Lower lobe of right lung (tissue), 2 donors: Measurements from ENCODE around the gene RPL10A. TPM values are rescaled to one million over a fixed set of nuclear protein-coding genes. Genes with fewer than 3 reads are reported as not detected.
"Not testable (repeated sequence)": the region's sequence is repeated elsewhere in the genome, so short reads cannot be mapped to it uniquely, and the experiment has no call there.

Experiments used
- ATAC-seq, 2 donors: fragments of 200-7000 bp; cut with Tn5 transposase; one replicate each; pipeline ENCODE4 v1.9.1; 2020 to 2022; ENCODE audit warnings: mild to moderate bottlenecking in 2 of 2, moderate library complexity in 2 of 2
- DNase-seq: peaks from one replicate; pipeline ENCODE4 v3.0.0-alpha.2; 2020
- H3K27ac ChIP-seq: fragments of 200-600 bp; one replicate; pipeline ENCODE4 v1.8.0; 2022
- H3K27me3 ChIP-seq: fragments of 200-600 bp; one replicate; pipeline ENCODE4 v1.8.0; 2022; ENCODE audit warnings: low read depth
- H3K36me3 ChIP-seq: fragments of 200-600 bp; one replicate; pipeline ENCODE4 v1.8.0; 2022; ENCODE audit warnings: mild to moderate bottlenecking
- H3K4me1 ChIP-seq: fragments of 200-600 bp; one replicate; pipeline ENCODE4 v1.8.0; 2022
- H3K4me3 ChIP-seq: fragments of 200-600 bp; one replicate; pipeline ENCODE4 v1.8.0; 2022; ENCODE audit warnings: mild to moderate bottlenecking
- H3K9me3 ChIP-seq: fragments of 200-600 bp; one replicate; pipeline ENCODE4 v1.8.0; 2022
- CTCF ChIP-seq: fragments of 200-600 bp; IDR thresholded peaks from one replicate; pipeline ENCODE4 v1.8.0; 2022; ENCODE audit warnings: antibody characterized with exemption, mild to moderate bottlenecking
- intact Hi-C: fragments of 100-400 bp; cut with DNase I; formaldehyde crosslinking; loops from one replicate; pipeline ENCODE4 v1.11.0; 2022
- microRNA-seq: library from miRNA; unstranded; fragments of <30 nt; microRNA quantifications from one replicate; pipeline ENCODE4 v1.2.0, GENCODE V29; 2020; ENCODE audit warnings: borderline number of aligned reads
- total RNA-seq: library from RNA; stranded (reverse); fragmentation: NEBNext Ultra II Directional; extraction: Animal tissue kit (Norgen Biotek cat#: 25700); gene quantifications from one replicate; pipeline ENCODE4 v1.2.1, GENCODE V29; 2021
- donor health status: DM: no; HTN: yes; CAD: no; lungs with severe emphysema.

Gene RPL10A
- total RNA-seq, 1 donor from 2014 or later, result 1,025 TPM

DNA sequence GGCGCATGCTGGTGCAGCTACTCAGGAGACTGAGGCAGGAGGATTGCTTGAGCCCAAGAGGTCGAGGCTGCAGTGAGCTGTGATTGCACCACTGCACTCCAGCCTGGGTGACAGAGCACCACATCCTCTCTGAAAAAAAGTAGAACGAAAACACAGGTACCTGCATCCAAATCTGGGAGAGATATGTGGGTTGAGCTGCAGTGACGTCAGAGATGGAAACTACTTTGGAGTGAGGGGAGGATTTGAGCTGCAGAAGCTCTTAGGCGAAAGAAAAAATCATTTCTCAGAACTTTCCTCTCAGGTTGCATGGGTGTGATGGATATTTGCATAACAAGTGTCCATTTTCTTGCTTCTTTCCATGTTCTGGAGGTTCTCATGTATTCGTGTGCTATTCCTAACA is 48.5 kb downstream of the RPL10A start:
- no peak for DNase-seq
- no peak for TF ChIP-seq CTCF
- no peaks in the 10 kb centered on the region for H3K9me3 ChIP-seq
- intact Hi-C loops, result no loop called here
- no peak overlapping the region for H3K27ac ChIP-seq
- no peaks in the 10 kb centered on the region for H3K36me3 ChIP-seq
- no peak overlapping the region for H3K4me3 ChIP-seq
- ATAC-seq, result no peak
- peaks cover 6% of the 10 kb centered on the region for H3K27me3 ChIP-seq
- no peaks in the 10 kb centered on the region for H3K4me1 ChIP-seq

DNA sequence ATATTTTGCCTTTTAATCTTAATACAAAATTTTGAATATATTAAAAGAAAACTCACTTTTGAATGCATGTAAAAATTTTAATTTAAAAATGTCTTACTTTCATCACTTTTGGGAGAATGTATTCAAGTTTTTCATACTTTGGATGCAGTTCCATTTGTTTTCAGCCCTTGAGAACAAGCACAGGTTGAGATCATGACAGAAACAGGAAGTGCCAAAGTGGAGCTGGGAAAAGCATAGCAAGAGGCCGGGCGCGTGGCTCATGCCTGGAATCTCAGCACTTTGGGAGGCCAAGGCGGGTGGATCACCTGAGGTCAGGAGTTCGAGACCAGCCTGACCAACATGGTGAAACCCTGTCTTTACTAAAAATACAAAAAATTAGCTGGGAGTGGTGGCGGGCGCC is 49.8 kb downstream of the RPL10A start:
- H3K27ac ChIP-seq, ATAC-seq: not testable (repeated sequence)

DNA sequence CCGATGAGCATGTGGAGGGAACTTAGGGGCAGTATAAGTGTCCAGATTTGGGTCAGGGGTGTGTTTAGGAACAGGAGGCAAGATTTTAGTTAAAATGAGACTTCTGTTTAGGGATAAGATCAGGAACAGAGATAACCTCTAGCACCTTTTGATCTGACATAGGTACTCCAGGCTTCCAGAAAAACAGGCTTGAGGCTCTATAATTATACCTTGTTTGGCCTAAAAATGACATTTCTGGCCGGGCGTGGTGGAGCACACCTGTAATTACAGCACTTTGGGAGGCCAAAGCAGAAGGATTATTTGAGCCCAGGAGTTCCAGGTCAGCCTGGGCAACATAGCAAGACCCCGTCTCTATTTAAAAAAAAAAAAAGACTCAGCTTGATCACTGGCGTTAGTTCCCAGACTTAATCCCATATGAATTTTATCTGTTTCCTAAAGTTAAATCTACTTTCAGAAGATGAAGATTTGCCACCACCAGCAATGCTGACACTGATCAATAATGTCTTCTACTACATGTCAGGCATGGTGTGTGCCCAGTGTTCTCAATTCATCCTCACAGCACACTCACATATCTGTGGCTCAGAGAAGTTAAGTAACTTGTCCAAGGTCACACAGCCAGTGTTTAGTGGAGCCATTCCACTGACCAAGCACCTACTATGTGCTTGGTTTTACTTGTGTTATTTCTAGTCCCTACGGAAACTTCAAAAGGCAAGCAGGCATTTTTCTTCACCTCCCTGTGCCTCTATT is 50.5 kb downstream of the RPL10A start:
- no peak for TF ChIP-seq CTCF
- H3K4me1 ChIP-seq, result peaks cover 10% of the 10 kb centered on the region
- H3K36me3 ChIP-seq, result no peaks in the 10 kb centered on the region
- no peaks in the 10 kb centered on the region for H3K9me3 ChIP-seq
- intact Hi-C loops, result no loop called here
- H3K27me3 ChIP-seq, result no peaks in the 10 kb centered on the region
- H3K27ac ChIP-seq, result no peak overlapping the region
- ATAC-seq (no peak), DNase-seq (no peak)
- H3K4me3 ChIP-seq, result no peak overlapping the region

More for the DNA sequence above, 49.8 kb downstream of the RPL10A start:
- H3K27me3 ChIP-seq, intact Hi-C loops, H3K4me1 ChIP-seq, H3K36me3 ChIP-seq, H3K4me3 ChIP-seq, H3K9me3 ChIP-seq, DNase-seq: not testable (repeated sequence)

DNA sequence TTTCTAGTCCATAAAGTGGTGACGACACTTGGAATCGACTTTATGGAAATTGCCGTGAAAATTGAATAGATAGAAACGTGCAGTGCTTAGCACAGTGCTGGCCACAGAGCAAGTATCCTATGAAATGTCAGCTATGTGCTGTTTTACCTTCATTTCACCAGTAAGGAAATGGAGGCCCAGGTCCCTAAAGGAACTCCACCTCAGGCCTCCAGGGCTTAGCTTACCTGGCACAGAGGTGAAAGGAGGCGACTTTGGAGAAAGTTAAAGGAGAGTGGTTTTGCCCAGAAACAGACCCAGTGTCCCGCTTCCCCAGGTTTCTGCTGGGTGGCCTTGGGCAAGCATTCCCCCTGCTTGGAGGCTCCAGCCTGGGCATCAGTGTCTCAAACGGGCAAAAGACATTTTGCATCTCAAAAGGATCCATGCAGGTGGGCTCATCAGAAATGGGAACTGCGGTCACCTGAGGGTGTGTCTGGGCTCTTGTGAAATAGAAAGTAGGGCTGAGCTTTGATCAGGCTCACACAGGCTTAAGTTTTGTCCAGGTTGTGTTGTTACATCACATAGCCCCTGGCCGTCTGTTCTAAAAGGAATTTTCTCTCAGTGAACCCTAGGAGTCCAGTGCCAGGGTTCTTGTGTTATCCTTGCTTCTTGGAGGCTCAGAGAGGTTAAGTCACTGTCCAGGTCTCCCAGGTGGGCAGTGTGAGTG is 51.3 kb downstream of the RPL10A start:
- Histone ChIP-seq H3K4me3 (no peak overlapping the region), H3K9me3 (no peaks in the 10 kb centered on the region), H3K27me3 (no peaks in the 10 kb centered on the region), H3K4me1 (peaks cover 10% of the 10 kb centered on the region), H3K36me3 (no peaks in the 10 kb centered on the region), H3K27ac (no peak overlapping the region)
- DNase-seq, result no peak
- no peak for ATAC-seq
- intact Hi-C loops, result no loop called here
- no peak for TF ChIP-seq CTCF

Small RNAs within 50 kb of the gene (microRNA-seq; reads per million reads assigned to microRNA genes)
- not detected for gene MIR7111

Other genes with a start within 250 kb of the RPL10A start
- 39.4 TPM for gene ZNF76, start 208.7 kb upstream of the RPL10A start, total RNA-seq
- gene DEF6, start 170.6 kb upstream of the RPL10A start, total RNA-seq, result 21.5 TPM
- 30.2 TPM for gene PPARD, start 125.8 kb upstream of the RPL10A start, total RNA-seq
- gene FANCE, start 16.1 kb upstream of the RPL10A start, total RNA-seq, result 9.0 TPM
- gene TEAD3, start 28.7 kb downstream of the RPL10A start, total RNA-seq, result 17.0 TPM
- not detected for gene TULP1, start 44.5 kb downstream of the RPL10A start, total RNA-seq
- gene FKBP5, start 220.5 kb downstream of the RPL10A start, total RNA-seq, result 128 TPM